Loucy (cell line): ENCODE results near the gene SPOPL.

Source experiments
- EZH2phosphoT487 ChIP-seq: fragments of 200-600 bp; IDR thresholded peaks from 2 replicates; pipeline ENCODE4 v1.6.1; 2018; ENCODE audit warnings: antibody characterized with exemption, mild to moderate bottlenecking, moderate library complexity, borderline replicate concordance
- TF ChIP-seq, protein P1 (sequence below): fragments of 200-600 bp; sonication (generic); conservative IDR thresholded peaks from 2 replicates; pipeline ENCODE4 v1.5.1; 2014; ENCODE audit warnings: mild to moderate bottlenecking, antibody characterized with exemption, low read length

DNA sequence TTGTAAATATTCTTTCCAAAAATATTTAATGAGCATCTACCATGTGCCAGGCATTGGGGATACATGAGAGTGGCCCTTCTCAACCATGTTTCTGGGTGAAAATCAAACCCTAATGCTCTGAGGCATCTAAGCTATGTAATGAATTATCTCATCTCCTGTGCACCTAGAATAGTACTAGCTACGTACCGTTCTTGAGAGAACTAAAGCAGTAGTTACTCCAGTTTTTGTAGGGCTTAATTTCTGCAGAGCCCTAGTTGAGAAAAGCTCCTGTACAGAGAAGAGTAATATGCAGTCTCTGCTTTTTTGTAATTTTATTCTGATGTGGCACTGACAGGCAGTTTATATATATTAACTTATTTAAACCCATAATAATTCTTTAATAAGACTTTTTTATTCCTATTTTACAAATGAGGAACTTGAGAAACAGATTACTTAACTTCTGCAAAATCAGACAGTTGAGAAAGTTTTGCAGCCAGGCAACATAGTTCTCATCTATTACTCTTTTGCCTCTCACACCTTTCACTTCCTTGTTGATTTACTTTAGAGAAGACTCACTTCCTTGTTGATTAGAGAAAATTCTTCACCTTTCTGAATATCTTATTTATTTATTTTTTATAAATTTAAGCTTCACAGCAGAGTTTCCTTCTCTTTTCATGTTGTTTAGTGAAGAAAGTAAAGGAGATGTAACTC, 3.1 kb downstream of the SPOPL start:
- TF ChIP-seq, protein P1, sequence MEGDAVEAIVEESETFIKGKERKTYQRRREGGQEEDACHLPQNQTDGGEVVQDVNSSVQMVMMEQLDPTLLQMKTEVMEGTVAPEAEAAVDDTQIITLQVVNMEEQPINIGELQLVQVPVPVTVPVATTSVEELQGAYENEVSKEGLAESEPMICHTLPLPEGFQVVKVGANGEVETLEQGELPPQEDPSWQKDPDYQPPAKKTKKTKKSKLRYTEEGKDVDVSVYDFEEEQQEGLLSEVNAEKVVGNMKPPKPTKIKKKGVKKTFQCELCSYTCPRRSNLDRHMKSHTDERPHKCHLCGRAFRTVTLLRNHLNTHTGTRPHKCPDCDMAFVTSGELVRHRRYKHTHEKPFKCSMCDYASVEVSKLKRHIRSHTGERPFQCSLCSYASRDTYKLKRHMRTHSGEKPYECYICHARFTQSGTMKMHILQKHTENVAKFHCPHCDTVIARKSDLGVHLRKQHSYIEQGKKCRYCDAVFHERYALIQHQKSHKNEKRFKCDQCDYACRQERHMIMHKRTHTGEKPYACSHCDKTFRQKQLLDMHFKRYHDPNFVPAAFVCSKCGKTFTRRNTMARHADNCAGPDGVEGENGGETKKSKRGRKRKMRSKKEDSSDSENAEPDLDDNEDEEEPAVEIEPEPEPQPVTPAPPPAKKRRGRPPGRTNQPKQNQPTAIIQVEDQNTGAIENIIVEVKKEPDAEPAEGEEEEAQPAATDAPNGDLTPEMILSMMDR, result no peak
- TF ChIP-seq EZH2phosphoT487, result no peak
